Neural progenitor cell (in vitro differentiated cells): ENCODE data around the gene SBK2. TPM values are rescaled to one million over a fixed set of nuclear protein-coding genes. Genes with fewer than 3 reads are reported as not detected.

Experiments used
- DNase-seq: peaks from one replicate; pipeline ENCODE4 v3.0.0-alpha.2; 2016; ENCODE audit warnings: low spot score
- H2AFZ ChIP-seq: fragments of 200-600 bp; sonication (generic); replicated peaks from 2 replicates; pipeline ENCODE4 v1.6.1; 2016; ENCODE audit warnings: antibody characterized with exemption
- H3F3A ChIP-seq: fragments of 200-600 bp; sonication (generic); 2 replicates; pipeline ENCODE4 v1.6.1; 2016; ENCODE audit warnings: antibody characterized with exemption, low read depth
- H3K27ac ChIP-seq: fragments of 200-600 bp; sonication (generic); 2 replicates; pipeline ENCODE4 v1.5.1; 2016; ENCODE audit warnings: mild to moderate bottlenecking
- H3K27me3 ChIP-seq: fragments of 200-600 bp; sonication (generic); 2 replicates; pipeline ENCODE4 v1.6.1; 2016; ENCODE audit warnings: mild to moderate bottlenecking, moderate library complexity
- H3K36me3 ChIP-seq: fragments of 200-600 bp; sonication (generic); 2 replicates; pipeline ENCODE4 v1.5.1; 2016
- H3K4me1 ChIP-seq: fragments of 200-600 bp; sonication (generic); 2 replicates; pipeline ENCODE4 v1.6.1; 2016; ENCODE audit warnings: mixed run types
- H3K4me2 ChIP-seq: fragments of 200-600 bp; sonication (generic); 2 replicates; pipeline ENCODE4 v1.6.1; 2016
- H3K4me3 ChIP-seq: fragments of 200-600 bp; sonication (generic); 2 replicates; pipeline ENCODE4 v1.5.1; 2016
- H3K79me2 ChIP-seq: fragments of 200-600 bp; sonication (generic); 2 replicates; pipeline ENCODE4 v1.6.1; 2016; ENCODE audit warnings: low read depth
- H3K9ac ChIP-seq: fragments of 200-600 bp; sonication (generic); 2 replicates; pipeline ENCODE4 v1.6.1; 2016
- H3K9me3 ChIP-seq: fragments of 200-600 bp; sonication (generic); 2 replicates; pipeline ENCODE4 v1.5.1; 2016; ENCODE audit warnings: low read depth
- H4K20me1 ChIP-seq: fragments of 200-600 bp; sonication (generic); 2 replicates; pipeline ENCODE4 v1.6.1; 2016; ENCODE audit warnings: low read depth
- H3K27ac Mint-ChIP-seq: 3 replicates; pipeline ENCODE4 v1.8.0; 2021; ENCODE audit warnings: mixed read lengths
- H3K27me3 Mint-ChIP-seq: 2 replicates; pipeline ENCODE4 v1.8.0; 2022; ENCODE audit warnings: low read depth, mild to moderate bottlenecking, inconsistent platforms, moderate library complexity, mixed read lengths; ENCODE audit not compliant: insufficient read depth
- H3K36me3 Mint-ChIP-seq: 3 replicates; pipeline ENCODE4 v1.8.0; 2021; ENCODE audit warnings: mixed read lengths
- H3K4me1 Mint-ChIP-seq: 3 replicates; pipeline ENCODE4 v1.8.0; 2021; ENCODE audit warnings: mixed read lengths
- H3K4me3 Mint-ChIP-seq: 3 replicates; pipeline ENCODE4 v1.8.0; 2021; ENCODE audit warnings: mild to moderate bottlenecking, moderate library complexity, mixed read lengths
- H3K9me3 Mint-ChIP-seq: 3 replicates; pipeline ENCODE4 v1.8.0; 2020; ENCODE audit warnings: mixed read lengths
- CTCF ChIP-seq: fragments of 200-600 bp; sonication (generic); IDR thresholded peaks from 2 replicates; pipeline ENCODE4 v1.5.1; 2017; ENCODE audit warnings: antibody characterized with exemption, mild to moderate bottlenecking
- EZH2 ChIP-seq: fragments of 200-600 bp; sonication (generic); IDR thresholded peaks from 2 replicates; pipeline ENCODE4 v1.6.1; 2017; ENCODE audit warnings: antibody characterized with exemption, mild to moderate bottlenecking, moderate library complexity
- EZH2phosphoT487 ChIP-seq: fragments of 200-600 bp; sonication (generic); IDR thresholded peaks from 2 replicates; pipeline ENCODE4 v1.6.1; 2017; ENCODE audit warnings: antibody characterized with exemption
- total RNA-seq: library from RNA; depleted of rRNA; stranded (reverse); fragments of >200 nt; gene quantifications from 2 replicates; pipeline ENCODE4 v1.2.3, GENCODE V29; 2015; ENCODE audit warnings: low replicate concordance

The SBK2 gene
- total RNA-seq, 1 donor from 2014 or later, result not detected

GRCh38 chr19:55516878-55517620, 19.9 kb downstream of the SBK2 start:
- no peaks in the 10 kb centered on the region for H3K9me3 ChIP-seq
- H3K4me1 ChIP-seq, result no peaks in the 10 kb centered on the region
- H3K9ac ChIP-seq, result no peak overlapping the region
- peak; percentile 96 for DNase-seq
- peak overlapping the region; percentile 85 for H2AFZ ChIP-seq
- H3K79me2 ChIP-seq, result no peaks in the 10 kb centered on the region
- peaks cover 5% of the 10 kb centered on the region for H3K27me3 Mint-ChIP-seq
- H3K4me1 Mint-ChIP-seq, result peaks cover 3% of the 10 kb centered on the region
- H3K9me3 Mint-ChIP-seq, result no peaks in the 10 kb centered on the region
- H3K27ac Mint-ChIP-seq, result peak overlapping the region; percentile 76
- no peaks in the 10 kb centered on the region for H4K20me1 ChIP-seq
- H3K4me2 ChIP-seq, result peak overlapping the region; percentile 85
- no peak for TF ChIP-seq EZH2
- TF ChIP-seq CTCF, result peak; percentile 90
- TF ChIP-seq EZH2phosphoT487, result no peak
- H3K27me3 ChIP-seq, result peaks cover 5% of the 10 kb centered on the region
- H3K27ac ChIP-seq, result no peak overlapping the region
- peak overlapping the region; percentile 77 for H3K4me3 Mint-ChIP-seq
- no peaks in the 10 kb centered on the region for H3K36me3 Mint-ChIP-seq
- H3K36me3 ChIP-seq, result no peaks in the 10 kb centered on the region
- no peaks in the 10 kb centered on the region for H3F3A ChIP-seq
- peak overlapping the region; percentile 45 for H3K4me3 ChIP-seq

- Mint-ChIP-seq H3K27ac (no peak overlapping the region), H3K27me3 (peaks cover 14% of the 10 kb centered on the region), H3K4me1 (peaks cover 7% of the 10 kb centered on the region)
Observed at GRCh38 chr19:55508120-55508519, 28.8 kb downstream of the SBK2 start.

GRCh38 chr19:55504981-55505380, 32.0 kb downstream of the SBK2 start:
- Histone ChIP-seq H3F3A (no peaks in the 10 kb centered on the region), H3K4me1 (no peaks in the 10 kb centered on the region), H3K27ac (no peak overlapping the region), H3K27me3 (peaks cover 35% of the 10 kb centered on the region), H4K20me1 (no peaks in the 10 kb centered on the region), H3K79me2 (no peaks in the 10 kb centered on the region), H2AFZ (no peak overlapping the region), H3K4me2 (no peak overlapping the region), H3K36me3 (no peaks in the 10 kb centered on the region), H3K4me3 (no peak overlapping the region), H3K9ac (no peak overlapping the region), H3K9me3 (no peaks in the 10 kb centered on the region)
- no peak for DNase-seq
- peaks cover 7% of the 10 kb centered on the region for H3K4me1 Mint-ChIP-seq
- H3K27ac Mint-ChIP-seq, result no peak overlapping the region
- no peak overlapping the region for H3K4me3 Mint-ChIP-seq
- H3K9me3 Mint-ChIP-seq, result peaks cover 14% of the 10 kb centered on the region
- peaks cover 12% of the 10 kb centered on the region for H3K27me3 Mint-ChIP-seq
- TF ChIP-seq EZH2 (no peak), CTCF (no peak), EZH2phosphoT487 (no peak)
- peaks cover 9% of the 10 kb centered on the region for H3K36me3 Mint-ChIP-seq

More at GRCh38 chr19:55508120-55508519, 28.8 kb downstream of the SBK2 start:
- Histone ChIP-seq H2AFZ (no peak overlapping the region), H3K4me2 (no peak overlapping the region), H4K20me1 (no peaks in the 10 kb centered on the region), H3K9ac (no peak overlapping the region), H3F3A (no peaks in the 10 kb centered on the region), H3K27ac (no peak overlapping the region), H3K36me3 (no peaks in the 10 kb centered on the region), H3K4me3 (no peak overlapping the region), H3K4me1 (no peaks in the 10 kb centered on the region), H3K79me2 (no peaks in the 10 kb centered on the region), H3K27me3 (peaks cover 21% of the 10 kb centered on the region), H3K9me3 (no peaks in the 10 kb centered on the region)
- peak overlapping the region; percentile 56 for H3K4me3 Mint-ChIP-seq
- H3K36me3 Mint-ChIP-seq, result peaks cover 3% of the 10 kb centered on the region
- peaks cover 5% of the 10 kb centered on the region for H3K9me3 Mint-ChIP-seq
- TF ChIP-seq EZH2phosphoT487, result no peak
- no peak for TF ChIP-seq CTCF
- TF ChIP-seq EZH2, result no peak
- no peak for DNase-seq
